Measurements from ENCODE around the gene GRAP. TPM values are rescaled to one million over a fixed set of nuclear protein-coding genes. Genes with fewer than 3 reads are reported as not detected.

GRAP gene
- total RNA-seq, result 47.5 and 52.1 TPM in 2 replicates

DNA sequence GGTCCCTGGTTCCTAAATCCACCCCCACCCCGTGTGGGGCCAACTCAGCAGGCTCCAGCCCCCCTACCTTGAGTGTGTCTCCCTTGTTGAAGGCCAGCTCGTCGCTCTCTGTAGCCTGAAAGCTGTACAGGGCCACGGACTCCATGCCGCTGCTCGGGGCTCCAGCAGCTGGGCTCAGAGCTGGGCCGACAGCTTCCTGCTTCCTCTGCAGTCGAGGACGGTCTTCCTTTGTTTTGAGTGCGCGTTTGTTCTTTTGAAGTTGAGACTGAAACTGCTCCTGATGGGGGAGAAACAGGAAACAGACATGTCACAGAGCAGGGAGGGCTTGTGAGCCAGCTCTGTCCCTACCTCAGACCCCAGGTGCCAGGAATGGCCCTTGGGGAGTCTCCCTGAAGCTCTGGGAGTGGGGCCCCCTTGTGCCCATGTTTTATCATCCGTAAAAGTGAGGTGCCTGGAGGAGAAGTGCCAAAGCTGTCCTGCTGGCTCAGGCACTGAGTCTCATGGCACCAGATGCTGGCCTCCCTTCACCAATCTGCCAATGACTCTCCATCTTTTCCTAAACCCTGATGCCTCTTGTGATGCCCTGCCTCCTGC lies at the start of gene GRAP:
TSS of gene GRAP (minus strand) at position 176 of the 594 bp plus-strand sequence. CDS start at position 145, 31 bp downstream.

DNA sequence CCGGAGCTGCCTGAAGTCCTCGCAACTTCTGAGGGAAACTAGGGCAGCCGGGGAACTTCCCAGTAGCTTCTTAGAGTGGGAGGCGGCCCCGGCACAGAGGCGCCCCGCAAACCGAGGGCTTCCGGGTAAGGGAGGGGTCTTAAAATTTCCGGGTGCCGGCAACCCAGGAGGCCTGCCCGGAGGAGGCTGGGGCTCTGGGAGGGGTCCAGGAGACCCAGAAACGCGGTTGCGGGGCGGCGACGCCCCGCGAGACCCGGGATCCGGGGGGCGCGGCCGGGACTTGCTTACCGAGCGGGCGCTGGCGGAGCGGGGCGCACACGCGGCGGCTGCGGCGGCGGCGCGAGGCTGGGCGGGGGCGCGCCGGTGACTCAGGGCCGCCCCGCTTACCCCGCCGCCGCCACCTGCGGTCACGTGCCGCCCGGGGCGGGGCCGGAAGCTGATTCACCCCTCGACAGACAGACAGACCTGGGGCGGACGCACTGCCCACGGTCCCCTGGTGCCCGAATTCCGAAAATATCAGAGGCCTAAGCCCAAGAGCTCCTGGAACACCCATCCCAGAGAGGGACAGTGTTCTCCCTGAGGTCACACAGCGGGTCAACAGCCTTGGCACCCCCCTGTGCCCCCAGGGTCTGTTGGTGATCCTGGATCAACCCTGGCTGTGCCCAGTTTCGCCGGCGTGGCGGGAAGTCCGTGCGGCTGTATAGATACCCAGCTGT lies 42.2 kb downstream of the GRAP start, which contains the start of gene FAM83G:
TSS of gene FAM83G (minus strand) at position 344 of the 716 bp plus-strand sequence. CDS start 723 bp downstream, outside the sequence.

Other genes starting within 250 kb of the GRAP start
- 27.0 and 31.3 TPM in 2 replicates for gene PRPSAP2, start 188.8 kb downstream of the GRAP start, total RNA-seq
- gene SLC5A10, start 94.8 kb downstream of the GRAP start, total RNA-seq, result not detected in 2 replicates
- gene FAM83G, start 42.2 kb downstream of the GRAP start, total RNA-seq, result 24.0 and 25.9 TPM in 2 replicates
- gene GRAPL, start 80.6 kb upstream of the GRAP start, total RNA-seq, result 13.8 and 14.4 TPM in 2 replicates
- gene EPN2, start 190.4 kb upstream of the GRAP start, total RNA-seq, result 20.2 and 26.1 TPM in 2 replicates